GF-D8 (cell line): ENCODE measurements around the gene ADGRG4.
"Not testable (repeated sequence)": the region's sequence is repeated elsewhere in the genome, so short reads cannot be mapped to it uniquely, and the experiment has no call there.

ENCODE experiments used
- DNase-seq: peaks from one replicate; lab custom pipeline; 2025; lab: John Stamatoyannopoulos, UW

Gene ADGRG4

GRCh38 chrX:136386173-136386572 lies 85.4 kb downstream of the ADGRG4 start:
- DNase-seq, result no peak

DNA sequence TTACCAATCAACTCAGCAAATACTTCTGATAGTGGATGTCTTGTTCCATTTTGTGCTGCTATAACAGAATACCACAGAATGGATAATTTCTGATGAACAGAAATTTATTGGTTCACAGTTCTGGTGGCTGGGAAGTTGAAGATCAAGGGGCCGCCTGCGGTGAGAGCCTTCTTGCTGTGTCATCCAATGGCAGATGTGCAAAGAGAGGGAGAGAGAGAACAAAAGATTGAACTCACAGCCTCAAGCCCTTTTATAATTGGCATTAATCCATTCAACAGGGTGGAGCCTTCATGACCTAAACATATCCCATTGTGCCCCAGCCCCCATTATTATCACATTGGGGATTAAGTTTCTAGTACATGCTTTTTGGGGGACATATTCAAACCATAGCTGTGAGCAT lies 86.1 kb downstream of the ADGRG4 start:
- DNase-seq, result no peak

- DNase-seq, result no peak
Observed at GRCh38 chrX:136387951-136388502, 87.3 kb downstream of the ADGRG4 start.

- no peak for DNase-seq
Observed at GRCh38 chrX:136390921-136391320, 90.2 kb downstream of the ADGRG4 start.

DNA sequence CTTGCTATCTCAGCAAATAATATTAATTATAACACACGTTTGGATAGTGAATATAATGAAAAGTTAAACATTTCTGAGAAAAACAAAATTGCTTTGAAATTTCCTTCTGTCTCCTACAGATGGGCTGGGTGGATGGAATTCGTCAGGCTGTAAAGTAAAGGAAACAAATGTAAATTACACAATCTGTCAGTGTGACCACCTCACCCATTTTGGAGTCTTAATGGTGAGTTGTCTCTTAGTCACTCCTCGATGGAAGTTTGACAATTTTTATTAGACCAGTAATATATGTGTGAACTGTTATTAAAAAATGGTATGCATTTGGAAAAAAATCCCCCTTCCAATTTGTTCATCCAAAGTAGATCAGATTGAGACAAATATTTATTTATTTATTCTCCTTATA lies 94.5 kb downstream of the ADGRG4 start:
- DNase-seq, result no peak

DNA sequence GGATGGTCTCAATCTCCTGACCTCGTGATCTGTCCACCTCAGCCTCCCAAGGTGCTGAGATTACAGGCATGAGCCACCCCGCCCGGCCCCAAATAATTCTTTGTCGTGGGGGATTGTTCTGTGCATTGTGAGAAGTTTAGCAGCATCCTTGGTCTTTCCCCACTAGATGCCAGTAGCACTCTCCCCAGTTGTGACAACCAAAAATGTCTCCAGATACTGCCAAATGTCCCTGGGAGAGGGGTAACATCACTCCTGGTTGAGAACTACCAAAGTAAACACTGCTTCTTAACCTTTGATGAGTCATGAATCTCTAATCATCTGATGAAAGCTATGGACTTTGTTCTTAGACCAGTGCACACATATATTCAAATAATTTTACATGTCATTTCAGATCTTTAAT lies 96.2 kb downstream of the ADGRG4 start:
- no peak for DNase-seq

GRCh38 chrX:136405126-136405525 lies 104.4 kb downstream of the ADGRG4 start:
- no peak for DNase-seq

GRCh38 chrX:136417806-136418205 lies 117.0 kb downstream of the ADGRG4 start:
- no peak for DNase-seq

- no peak for DNase-seq
Observed at GRCh38 chrX:136421338-136421737, 120.6 kb downstream of the ADGRG4 start.

GRCh38 chrX:136423724-136424123 lies 123.0 kb downstream of the ADGRG4 start:
- no peak for DNase-seq

DNA sequence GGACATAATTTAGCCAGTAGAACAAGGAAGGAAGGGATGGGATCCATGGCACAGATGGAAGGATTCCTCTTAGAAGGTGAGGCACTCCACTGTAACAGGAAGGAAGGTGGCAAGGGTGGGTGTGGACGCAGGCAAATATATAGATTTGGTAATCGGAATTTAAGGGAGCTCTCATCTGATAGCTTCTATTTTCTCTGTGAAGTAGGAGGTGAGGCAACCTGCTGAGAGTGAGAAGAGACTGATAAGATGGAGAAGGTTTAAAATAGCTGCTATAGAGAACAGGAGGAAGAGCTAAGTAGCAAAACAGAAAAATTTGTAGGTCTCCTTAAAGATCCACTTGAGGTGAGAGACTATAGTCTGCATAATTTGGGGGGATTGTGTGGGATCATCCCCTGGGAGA lies 125.2 kb downstream of the ADGRG4 start:
- no peak for DNase-seq

DNA sequence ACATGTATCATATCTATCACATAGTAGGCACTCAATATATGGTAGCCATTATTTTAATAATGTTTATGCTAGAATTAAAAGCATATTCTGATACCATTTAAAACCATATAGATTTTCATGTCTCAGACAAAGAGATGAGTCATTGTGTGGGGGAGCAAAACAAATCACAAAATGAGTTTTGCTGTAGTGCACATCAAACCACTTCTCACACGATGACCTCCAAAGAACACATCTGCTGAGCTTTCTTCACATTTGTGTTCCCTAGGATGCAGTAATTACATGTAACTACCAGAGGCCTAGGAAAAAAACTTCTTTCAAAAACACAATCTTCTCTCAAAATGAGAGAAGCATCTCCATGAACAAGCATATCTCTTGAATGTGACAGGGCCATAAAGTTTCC lies 130.9 kb downstream of the ADGRG4 start:
- no peak for DNase-seq

- no peak for DNase-seq
Observed at GRCh38 chrX:136437774-136438173, 137.0 kb downstream of the ADGRG4 start.

- DNase-seq, result no peak
Observed at GRCh38 chrX:136438192-136438591, 137.4 kb downstream of the ADGRG4 start.

DNA sequence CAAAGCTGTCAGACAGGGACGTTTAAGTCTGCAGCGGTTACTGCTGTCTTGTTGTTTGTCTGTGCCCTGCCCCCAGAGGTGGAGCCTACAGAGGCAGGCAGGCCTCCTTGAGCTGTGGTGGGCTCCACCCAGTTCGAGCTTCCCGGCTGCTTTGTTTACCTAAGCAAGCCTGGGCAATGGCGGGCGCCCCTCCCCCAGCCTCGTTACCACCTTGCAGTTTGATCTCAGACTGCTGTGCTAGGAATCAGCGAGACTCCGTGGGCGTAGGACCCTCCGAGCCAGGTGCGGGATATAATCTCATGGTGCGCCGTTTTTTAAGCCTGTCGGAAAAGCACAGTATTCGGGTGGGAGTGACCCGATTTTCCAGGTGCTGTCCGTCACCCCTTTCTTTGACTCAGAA lies 144.9 kb downstream of the ADGRG4 start:
- not testable (repeated sequence) for DNase-seq

DNA sequence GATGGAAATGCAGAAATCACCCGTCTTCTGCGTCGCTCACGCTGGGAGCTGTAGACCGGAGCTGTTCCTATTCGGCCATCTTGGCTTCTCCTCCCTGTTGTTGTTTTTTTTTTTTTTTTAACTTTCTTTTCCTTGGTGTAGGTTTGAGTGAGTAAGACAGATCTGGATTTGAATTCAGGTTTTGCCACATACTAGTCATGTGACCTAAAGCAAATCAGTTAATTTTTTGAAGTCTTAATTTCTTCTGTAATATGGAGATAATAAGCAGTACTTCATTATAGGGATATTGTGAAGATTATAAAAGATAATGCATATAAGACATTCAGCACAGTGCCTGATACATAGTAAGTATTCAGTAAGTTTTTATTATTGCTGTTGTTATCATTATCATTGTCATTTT lies 145.4 kb downstream of the ADGRG4 start:
- no peak for DNase-seq

GRCh38 chrX:136447308-136447707 lies 146.5 kb downstream of the ADGRG4 start:
- no peak for DNase-seq

DNA sequence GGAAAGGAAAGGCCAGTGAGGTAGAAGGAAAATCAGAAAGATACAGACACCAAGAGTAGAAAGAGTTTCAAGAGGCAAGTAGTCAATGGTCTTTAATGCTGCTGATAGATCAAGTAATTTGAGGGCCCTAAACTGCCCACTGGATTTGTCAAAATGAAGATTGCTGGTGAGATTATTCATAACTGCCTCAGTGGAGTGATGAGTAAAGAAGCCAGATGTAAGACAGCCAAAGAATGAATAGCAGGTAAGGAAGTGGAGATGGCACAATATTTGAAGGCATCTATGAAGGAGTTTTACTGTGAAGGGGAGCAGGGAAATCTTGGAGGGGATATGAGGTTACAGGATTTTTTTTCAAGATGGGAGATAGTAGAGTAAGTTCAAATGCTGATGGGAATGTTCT lies 147.2 kb downstream of the ADGRG4 start:
- no peak for DNase-seq

DNA sequence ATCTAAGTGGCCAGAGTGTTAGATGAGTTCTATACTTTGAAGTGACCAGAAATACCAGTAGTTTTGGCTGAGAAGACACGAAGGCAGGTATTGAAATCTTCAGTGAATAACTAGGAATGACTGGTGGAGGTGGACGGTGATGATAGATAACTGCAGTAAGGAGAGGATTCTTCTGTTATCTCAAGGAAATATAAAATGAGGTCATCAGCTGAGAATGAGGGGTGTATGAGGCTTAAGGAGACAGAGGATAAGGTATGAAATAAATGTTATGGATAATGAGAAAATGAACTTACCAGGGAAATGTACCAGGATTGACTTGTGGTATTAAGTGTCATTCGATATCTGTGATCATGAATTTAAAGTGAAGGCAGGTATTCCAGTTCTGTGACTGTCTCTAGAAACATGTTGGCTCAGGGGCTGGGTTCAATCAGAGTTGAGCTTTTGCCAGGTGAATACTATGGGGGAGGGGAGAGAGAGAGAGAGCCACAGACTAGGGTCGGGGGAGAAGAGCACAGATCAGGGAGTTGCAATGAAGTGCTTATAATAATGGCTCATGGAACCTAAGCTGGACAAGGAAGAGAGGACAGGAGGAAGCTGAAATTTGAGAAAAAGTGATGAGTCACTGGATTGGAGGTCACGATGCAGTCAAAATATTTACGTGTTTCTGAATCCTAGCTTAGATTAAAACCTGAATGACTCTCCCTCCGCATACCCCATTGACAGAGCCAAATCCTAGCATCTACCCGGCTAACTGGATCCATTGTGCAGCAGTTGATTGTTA lies 149.5 kb downstream of the ADGRG4 start:
- DNase-seq, result no peak

GRCh38 chrX:136452614-136453013 lies 151.9 kb downstream of the ADGRG4 start:
- no peak for DNase-seq

GRCh38 chrX:136453114-136453513 lies 152.4 kb downstream of the ADGRG4 start:
- no peak for DNase-seq

DNA sequence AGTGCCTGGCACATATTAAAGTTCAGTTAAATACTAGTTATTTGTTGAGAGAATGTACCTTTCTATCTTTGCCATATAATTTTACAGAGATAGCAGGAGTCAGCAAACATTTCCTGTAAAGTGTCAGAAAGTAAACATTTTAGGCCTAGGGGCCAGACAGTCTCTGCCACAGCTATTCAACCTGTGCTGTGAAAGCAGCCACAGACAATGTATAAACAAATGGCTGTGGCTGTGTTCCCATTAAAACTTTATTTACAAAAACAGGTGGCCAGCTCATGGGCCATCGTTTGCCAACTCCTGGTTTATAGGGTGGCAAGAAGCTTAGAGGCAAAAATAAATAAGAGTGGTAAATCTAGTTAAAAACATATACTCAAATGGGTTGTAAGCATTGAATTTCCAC lies 153.0 kb downstream of the ADGRG4 start:
- no peak for DNase-seq

- no peak for DNase-seq
Observed at GRCh38 chrX:136456133-136456532, 155.4 kb downstream of the ADGRG4 start.

DNA sequence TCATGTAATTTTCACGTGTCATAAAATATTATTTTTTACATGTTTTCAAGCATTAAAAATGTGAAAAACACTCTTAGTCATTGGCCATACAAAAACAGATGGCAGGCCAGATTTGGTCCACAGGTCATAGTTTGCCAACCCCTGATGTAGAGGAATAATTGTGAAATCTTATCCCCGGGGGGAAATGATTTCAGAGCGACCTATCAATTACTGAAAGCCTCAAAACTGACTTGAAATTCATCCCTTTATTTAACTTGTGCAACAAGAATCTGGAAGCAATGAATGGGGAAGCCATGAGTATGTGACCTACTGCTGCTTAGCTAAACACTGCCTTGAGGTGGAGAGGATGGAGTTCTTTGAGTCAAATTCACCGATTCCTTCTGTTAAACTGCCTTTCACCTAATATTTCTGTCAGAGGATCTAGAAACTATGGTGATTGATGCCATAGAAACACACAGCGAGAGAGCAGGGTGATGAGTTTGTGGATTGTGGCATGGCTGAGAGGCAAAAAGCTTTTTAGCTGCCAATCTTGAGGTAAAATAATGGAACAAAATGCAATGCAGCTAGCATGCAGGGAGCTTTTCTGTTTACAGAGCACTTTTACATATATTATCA lies 156.6 kb downstream of the ADGRG4 start:
- DNase-seq, result no peak
